ENCODE measurements around the gene PAFAH1B1.
"Not testable (repeated sequence)": the region's sequence is repeated elsewhere in the genome, so short reads cannot be mapped to it uniquely, and the experiment has no call there.

The PAFAH1B1 gene

GRCh38 chr17:2690165-2691068, 97.0 kb downstream of the PAFAH1B1 start:
- DNase-seq (ENCODE audit: low read depth) = no peak

GRCh38 chr17:2691069-2691871, 97.8 kb downstream of the PAFAH1B1 start:
- DNase-seq (ENCODE audit: low read depth) = no peak

- no peak for DNase-seq (ENCODE audit: low read depth)
These were observed 98.7 kb downstream of the PAFAH1B1 start for GRCh38 chr17:2691965-2692780.

GRCh38 chr17:2692781-2693135, 99.3 kb downstream of the PAFAH1B1 start:
- DNase-seq (ENCODE audit: low read depth) = no peak

- DNase-seq (ENCODE audit: low read depth) = no peak
These were observed 100.3 kb downstream of the PAFAH1B1 start for GRCh38 chr17:2693561-2694380.

- no peak for DNase-seq (ENCODE audit: low read depth)
These were observed 101.2 kb downstream of the PAFAH1B1 start for GRCh38 chr17:2694381-2695242.

- DNase-seq (ENCODE audit: low read depth) = no peak
These were observed 101.9 kb downstream of the PAFAH1B1 start for GRCh38 chr17:2695243-2695960.

GRCh38 chr17:2695961-2696760, 102.7 kb downstream of the PAFAH1B1 start:
- no peak for DNase-seq (ENCODE audit: low read depth)

GRCh38 chr17:2697611-2698162, 104.2 kb downstream of the PAFAH1B1 start:
- DNase-seq (ENCODE audit: low read depth) = no peak

- DNase-seq (ENCODE audit: low read depth) = not testable (repeated sequence)
These were observed 105.9 kb downstream of the PAFAH1B1 start for GRCh38 chr17:2699216-2699805.

GRCh38 chr17:2700030-2700490, 106.6 kb downstream of the PAFAH1B1 start:
- no peak for DNase-seq (ENCODE audit: low read depth)

GRCh38 chr17:2700491-2701141, 107.2 kb downstream of the PAFAH1B1 start:
- DNase-seq (ENCODE audit: low read depth) = no peak

- no peak for DNase-seq (ENCODE audit: low read depth)
These were observed 107.9 kb downstream of the PAFAH1B1 start for GRCh38 chr17:2701161-2701995.

- DNase-seq (ENCODE audit: low read depth) = no peak
These were observed 108.7 kb downstream of the PAFAH1B1 start for GRCh38 chr17:2701996-2702741.

GRCh38 chr17:2703181-2703580, 109.7 kb downstream of the PAFAH1B1 start:
- no peak for DNase-seq (ENCODE audit: low read depth)

- no peak for DNase-seq (ENCODE audit: low read depth)
These were observed 110.2 kb downstream of the PAFAH1B1 start for GRCh38 chr17:2703606-2704005.

Data from HS-5 (cell line).